NCI-H1930 (cell line): ENCODE data around the gene FNBP1L.

ENCODE experiments used
- DNase-seq, 2 experiments: peaks; one replicate each; lab custom pipeline; 2025; lab: John Stamatoyannopoulos, UW

The FNBP1L gene

DNA sequence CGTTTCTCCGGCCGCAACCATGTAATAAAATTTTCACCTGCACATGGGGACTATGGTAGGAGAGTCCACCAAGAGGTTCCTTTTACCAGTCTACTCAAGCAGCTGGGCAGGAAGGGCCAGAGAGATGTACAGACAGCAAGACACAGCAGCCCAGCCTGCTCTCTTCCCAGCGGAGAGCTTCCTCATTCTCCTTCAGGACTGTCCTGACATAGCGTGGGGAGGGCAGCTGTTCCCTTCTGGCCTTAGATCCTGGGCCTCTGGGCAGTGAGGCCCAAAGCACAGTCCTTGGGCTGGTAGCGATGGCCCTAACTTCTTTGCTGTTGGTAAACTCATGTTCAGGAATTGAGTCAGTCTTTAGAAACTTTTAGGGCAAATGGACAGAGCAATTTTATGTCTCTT, 144.6 kb downstream of the FNBP1L start:
- no peak for DNase-seq

DNA sequence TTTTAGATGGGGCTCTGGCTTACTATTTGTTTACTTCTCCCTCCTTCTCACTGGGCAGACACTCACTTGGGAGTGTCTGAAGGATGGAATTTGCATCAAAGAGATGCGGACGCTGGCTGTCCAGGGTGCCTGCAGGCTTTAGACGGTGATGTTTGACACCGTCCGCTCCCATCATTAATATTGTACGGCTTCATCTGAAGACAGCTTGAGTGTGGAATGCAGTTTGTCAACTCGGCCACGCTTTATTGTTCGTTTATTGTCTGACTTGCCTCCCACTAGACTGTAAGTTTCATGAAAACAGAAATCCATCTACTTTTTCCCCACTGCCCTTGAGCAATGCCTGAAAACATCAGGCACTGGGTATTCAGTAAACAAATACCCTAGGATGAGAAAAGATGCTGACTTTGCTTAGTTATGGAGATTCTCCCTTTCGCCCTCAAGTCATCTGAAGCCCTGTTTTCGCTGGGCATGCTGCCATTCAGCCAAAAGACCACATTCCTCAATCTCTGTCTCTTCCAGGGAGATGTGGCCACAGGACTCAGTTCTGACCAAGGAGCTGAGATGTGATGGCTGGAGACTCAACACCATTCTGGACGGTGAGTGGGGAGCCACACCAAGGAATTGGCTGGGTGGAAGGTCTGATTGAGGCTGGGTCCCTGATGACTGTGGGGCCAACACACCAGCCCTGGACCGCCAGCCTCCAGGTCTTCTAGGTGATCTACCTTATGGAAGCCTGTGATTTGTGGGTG, 146.1 kb downstream of the FNBP1L start:
- no peak for DNase-seq

DNA sequence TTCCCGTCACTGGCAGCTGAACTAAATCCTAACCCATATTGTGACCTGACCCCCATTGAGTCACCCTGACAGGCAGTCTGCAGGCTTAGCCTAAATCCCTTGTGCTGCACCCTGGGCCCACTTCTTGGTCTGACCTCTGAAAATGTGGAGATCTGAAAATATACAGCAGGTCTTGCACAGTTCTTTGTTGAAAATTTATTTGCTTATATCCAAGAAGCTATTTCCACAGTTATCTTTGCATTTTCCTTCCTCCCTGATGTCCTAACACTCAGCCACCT, 146.6 kb downstream of the FNBP1L start:
- DNase-seq: no peak

DNA sequence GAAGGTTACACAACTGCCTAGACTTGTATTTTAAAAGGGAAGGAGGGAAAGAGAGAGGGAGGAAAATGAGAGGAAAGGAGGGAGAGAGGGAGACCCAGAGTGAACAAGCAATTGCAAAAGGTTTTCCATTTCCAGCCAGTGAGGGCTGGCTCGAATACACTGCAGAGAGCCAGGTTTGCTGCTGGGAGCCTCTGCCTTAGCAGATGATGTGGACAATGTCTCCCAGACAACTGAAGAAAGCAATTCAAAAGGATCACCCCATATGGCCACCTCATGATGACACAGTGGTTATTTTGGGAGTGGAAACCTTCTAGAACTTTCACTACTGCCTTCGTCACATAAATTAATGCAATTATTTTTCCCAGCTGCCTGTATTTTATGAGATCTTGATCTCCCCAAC, 147.3 kb downstream of the FNBP1L start:
- DNase-seq: no peak

DNA sequence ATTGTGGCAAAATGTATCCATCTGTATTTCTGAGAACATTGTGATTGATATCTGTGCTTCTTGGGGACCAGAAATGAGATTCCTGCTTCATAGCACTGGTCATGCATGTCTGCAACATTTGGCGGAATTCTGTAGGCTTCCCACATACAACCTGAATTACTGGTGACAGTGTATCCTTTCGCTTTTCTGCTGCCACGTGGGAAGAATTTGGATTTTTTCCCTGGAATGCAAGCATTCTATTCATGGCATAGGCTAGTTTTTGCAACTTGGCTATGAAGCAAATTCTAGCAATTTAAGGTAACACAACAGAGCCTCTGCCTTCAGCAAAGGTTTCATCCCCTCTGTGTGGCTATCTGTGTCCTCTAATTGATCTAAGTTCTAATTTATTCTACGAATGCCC, 147.8 kb downstream of the FNBP1L start:
- DNase-seq: no peak

DNA sequence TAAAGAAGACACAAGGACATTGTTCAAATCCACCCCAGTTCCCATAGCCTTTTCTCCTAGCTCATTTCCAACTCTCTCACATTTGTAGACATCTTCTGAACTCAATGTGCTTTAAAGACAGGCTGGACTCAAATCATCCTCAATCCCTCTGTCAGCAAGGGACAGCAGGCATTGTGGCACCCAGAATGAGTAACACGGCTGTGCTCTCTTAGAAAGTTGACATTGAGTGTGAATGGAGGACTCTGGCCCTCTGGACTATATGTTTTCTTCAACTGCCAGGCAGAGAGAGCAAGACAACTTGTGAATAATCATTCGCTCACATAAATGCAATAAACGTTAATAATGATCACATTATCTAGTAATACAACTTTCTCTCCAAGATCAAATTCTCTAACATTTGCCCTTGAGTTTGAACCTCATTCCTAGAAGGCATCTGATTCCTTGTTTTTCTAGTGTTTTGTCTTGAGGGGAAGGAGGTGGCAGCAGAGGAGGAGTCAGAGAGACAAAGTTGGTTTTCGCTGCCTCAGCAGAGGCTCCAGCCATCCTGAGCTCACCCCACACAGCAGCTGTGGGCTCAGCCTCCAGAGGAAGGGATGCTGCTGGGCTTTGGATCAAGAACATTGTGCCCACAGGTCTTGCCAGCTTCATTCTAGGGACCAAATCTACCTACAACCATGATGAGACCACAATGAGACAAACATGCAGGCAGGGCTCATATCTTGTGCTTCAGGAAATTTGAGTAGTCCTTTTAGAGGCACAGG, 148.6 kb downstream of the FNBP1L start:
- no peak for DNase-seq

DNA sequence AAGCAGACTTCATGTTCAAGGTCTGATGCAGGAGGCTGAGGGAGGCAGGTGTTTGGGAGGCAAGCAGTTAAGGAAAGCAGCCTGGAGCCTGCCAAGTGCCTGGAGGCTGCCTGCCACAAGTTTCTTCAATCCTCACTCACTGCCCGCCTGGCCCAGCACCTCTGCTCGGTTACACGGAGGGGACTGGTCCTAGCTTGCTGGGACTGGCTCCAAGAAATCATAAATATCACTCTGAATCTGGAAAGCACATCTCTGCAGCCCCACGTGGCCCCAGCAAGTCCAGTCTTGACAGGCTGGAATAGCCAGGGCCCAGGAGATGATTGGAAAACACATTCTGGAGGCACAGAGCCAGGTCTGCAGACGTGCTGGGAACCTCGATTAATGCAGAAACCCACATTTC, 149.8 kb downstream of the FNBP1L start:
- no peak for DNase-seq

DNA sequence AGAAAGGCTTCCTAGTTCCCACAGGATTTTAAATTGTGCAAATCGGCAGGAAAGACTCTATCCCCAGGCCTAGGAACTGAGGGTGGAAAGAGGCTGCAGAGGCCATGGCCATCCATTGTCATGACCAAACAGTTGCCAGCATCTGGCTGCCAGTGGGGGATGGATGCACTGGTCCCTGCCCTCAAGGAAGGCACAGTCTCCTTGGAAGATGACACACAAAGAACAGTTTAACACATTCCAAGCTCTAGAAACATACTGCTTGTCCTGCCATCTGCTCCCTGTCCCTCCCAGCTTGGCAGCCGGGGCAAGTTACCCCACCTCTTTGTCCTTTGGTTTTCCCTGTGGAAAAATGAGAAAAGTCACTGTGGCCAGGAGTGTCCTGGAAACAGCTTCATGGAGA, 150.5 kb downstream of the FNBP1L start:
- DNase-seq: no peak

DNA sequence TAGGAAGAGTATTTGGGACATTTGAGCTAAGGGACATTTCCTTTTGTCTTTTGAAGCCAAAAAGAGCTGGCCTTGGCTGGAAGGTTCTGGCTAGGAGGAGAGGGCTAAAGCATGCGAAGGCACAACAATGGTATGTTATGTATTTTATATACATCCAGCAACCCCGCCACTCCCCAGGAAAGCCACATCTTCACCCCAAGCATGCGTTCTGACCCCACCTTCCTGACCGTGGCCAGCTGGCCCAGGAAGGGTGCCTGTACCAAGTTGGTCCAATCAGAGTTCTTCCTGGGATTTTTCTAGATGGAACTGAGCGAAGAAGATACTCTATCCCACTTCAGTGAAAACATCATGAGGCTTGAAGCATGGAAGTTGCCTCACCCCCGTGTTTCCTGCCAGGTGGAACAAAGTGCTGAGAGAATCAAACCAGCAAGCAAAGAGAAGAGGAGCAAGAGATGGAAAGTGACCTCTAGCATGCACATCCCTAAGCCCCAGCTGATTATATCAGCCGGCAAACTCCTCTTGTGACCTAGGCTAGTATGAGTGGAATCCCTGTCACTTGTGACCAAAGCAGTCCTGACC, 151.0 kb downstream of the FNBP1L start:
- DNase-seq: no peak

DNA sequence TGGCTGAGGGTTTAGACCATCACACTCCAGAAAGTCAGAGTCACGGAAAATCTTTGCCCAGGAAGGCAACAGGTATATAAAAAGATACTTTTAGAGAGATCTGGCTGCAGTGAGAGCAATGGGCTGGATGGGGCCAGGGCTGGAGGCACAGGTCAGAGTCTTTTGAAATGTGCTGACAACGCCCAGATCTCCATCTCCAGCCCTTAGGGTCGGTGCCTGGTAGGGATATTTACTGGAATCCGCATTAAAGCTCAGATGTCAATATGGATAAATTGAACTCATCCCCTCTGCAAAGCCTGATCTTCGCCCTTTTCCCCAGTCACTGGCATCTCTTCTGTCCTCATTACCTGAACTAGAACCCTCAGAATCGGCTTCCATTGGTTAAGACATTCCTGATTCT, 151.6 kb downstream of the FNBP1L start:
- DNase-seq: no peak

DNA sequence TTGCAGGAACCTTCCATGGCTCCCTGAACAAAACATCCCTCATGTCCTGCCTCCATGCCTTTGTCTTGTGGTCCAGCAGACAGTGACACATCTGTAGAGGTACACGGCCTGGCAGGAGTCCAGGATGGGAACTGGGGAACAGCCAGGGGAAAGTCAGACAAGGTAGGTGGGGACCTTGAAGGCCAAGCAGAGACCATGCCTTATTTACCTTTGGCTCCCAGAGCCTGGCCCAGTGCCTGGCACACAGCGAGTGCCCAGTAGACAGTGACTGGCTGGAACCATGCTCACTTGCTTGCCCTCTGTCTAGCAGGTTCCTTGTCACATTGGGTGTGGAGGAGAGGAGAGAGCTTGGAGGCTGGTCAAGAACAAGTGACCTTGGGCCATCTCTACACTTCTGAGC, 152.7 kb downstream of the FNBP1L start:
- no peak for DNase-seq

DNA sequence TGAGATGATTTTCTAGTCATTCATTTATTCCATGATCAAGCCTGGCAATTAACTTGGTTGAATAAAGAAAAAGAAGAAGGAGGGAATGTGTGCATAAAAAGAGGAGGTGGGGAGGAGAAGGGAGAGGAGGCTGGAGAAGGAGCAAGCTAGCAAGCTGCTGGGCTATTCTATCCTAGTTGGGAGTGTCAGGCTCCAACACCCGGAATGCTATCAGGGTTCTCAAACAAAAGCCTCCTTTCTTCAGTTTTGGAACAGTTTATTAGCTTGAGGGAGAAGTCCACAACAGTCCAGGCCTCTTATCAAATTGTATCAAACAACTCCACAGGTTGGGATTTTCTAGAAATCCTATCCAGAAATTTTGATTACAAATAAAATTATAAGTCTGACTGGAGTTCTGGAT, 153.8 kb downstream of the FNBP1L start:
- no peak for DNase-seq

DNA sequence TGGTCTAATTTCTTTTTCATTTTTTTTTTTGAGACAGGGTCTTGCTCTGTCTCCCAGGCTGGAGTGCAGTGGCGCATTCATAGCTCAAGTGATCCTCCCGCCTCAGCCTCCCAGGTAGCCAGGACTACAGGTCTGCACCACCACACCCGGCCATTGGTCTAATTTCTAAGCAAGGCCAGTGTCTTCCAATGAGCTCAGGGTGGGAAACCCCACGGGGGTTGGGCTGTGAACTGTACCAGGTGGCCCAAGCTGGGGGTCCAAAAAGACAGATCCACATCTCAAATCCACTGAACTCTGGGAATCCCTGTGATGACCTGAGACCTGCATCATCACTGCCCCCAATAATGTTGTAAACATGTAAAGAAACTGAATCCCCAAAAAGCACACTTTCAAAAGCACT, 154.2 kb downstream of the FNBP1L start:
- no peak for DNase-seq

DNA sequence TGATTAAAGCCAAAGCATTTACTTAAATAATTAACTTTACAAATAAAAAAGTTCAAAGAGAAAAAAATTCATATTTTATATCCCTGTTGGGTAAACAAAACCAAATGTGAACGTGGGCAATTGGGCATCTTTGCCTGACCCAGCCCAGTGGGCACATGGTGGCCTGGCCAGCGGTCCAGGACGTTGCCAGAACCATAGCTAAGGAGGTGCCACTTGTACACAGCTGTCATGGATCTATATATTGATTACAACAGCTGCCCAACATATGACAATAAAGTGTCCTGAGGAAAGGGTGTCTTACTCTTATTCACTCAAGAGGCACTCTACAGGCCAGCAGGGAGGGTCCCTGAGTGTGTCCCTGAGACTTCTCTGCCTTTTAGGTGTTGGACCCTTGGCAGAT, 155.2 kb downstream of the FNBP1L start:
- no peak for DNase-seq

DNA sequence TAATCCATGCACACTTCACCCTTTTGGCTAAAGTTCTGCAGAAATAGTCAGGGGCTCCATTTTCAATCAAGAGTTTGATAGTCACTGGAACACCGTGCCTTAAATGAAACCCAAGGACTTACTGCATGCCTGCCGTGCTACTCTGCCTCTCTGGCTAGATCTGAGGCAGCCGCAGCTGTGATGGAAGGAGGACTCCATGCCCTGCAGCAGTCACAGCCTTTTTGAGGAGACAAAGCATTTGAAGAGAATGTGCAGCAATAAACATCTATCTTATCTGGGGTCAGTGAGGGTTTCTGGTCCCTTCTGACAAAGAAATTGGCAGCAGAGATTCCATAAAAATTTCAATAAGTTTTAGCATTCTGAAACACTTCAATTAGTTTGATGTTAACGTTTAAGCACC, 155.7 kb downstream of the FNBP1L start:
- no peak for DNase-seq
